ENCODE measurements around the gene GIGYF2. TPM values are rescaled to one million over a fixed set of nuclear protein-coding genes. Genes with fewer than 3 reads are reported as not detected.

Gene GIGYF2
- total RNA-seq, 2 donors from 2014 or later: 61.3 to 106 TPM

GRCh38 chr2:232698556-232699091 lies 1.5 kb downstream of the GIGYF2 start:
- DNase-seq (ENCODE audit: low spot score): no peak
- Histone ChIP-seq H3K9me3 (no peaks in the 10 kb centered on the region), H3K36me3 (no peaks in the 10 kb centered on the region), H3K4me3 (peak overlapping the region in 1 of 2 donors; percentile 95), H3K27ac (peak overlapping the region; percentile 97 to 98), H3K27me3 (replicated peaks; ENCODE audit: insufficient read depth) (no peaks in the 10 kb centered on the region), H3K4me1 (replicated peaks) (no peaks in the 10 kb centered on the region)
- TF ChIP-seq, protein P1, sequence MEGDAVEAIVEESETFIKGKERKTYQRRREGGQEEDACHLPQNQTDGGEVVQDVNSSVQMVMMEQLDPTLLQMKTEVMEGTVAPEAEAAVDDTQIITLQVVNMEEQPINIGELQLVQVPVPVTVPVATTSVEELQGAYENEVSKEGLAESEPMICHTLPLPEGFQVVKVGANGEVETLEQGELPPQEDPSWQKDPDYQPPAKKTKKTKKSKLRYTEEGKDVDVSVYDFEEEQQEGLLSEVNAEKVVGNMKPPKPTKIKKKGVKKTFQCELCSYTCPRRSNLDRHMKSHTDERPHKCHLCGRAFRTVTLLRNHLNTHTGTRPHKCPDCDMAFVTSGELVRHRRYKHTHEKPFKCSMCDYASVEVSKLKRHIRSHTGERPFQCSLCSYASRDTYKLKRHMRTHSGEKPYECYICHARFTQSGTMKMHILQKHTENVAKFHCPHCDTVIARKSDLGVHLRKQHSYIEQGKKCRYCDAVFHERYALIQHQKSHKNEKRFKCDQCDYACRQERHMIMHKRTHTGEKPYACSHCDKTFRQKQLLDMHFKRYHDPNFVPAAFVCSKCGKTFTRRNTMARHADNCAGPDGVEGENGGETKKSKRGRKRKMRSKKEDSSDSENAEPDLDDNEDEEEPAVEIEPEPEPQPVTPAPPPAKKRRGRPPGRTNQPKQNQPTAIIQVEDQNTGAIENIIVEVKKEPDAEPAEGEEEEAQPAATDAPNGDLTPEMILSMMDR (IDR thresholded peaks at IDR 0.05): no peak
- TF ChIP-seq POLR2AphosphoS5 (IDR thresholded peaks at IDR 0.05) (peak; percentile 36), POLR2A (IDR thresholded peaks at IDR 0.05) (no peak)
- 44% methylated on average over 4 of the region's 4 CpGs for WGBS
- intact Hi-C loops (cut with DNase I): no loop called here

- 73% methylated on average over 2 of the region's 2 CpGs for WGBS
- DNase-seq (ENCODE audit: low spot score): no peak
- intact Hi-C loops (cut with DNase I): no loop called here
- Histone ChIP-seq H3K27ac (no peak overlapping the region), H3K36me3 (no peaks in the 10 kb centered on the region), H3K27me3 (replicated peaks; ENCODE audit: insufficient read depth) (no peaks in the 10 kb centered on the region), H3K9me3 (no peaks in the 10 kb centered on the region), H3K4me3 (no peak overlapping the region), H3K4me1 (replicated peaks) (no peaks in the 10 kb centered on the region)
- TF ChIP-seq, protein P1 (IDR thresholded peaks at IDR 0.05): no peak
- TF ChIP-seq POLR2A (IDR thresholded peaks at IDR 0.05) (no peak), POLR2AphosphoS5 (IDR thresholded peaks at IDR 0.05) (no peak)
Measured at GRCh38 chr2:232699110-232699509, 2.0 kb downstream of the GIGYF2 start.

GRCh38 chr2:232700154-232700553 lies 3.0 kb downstream of the GIGYF2 start:
- H3K27ac ChIP-seq: no peak overlapping the region
- DNase-seq (ENCODE audit: low spot score): no peak
- H3K36me3 ChIP-seq: no peaks in the 10 kb centered on the region
- H3K27me3 ChIP-seq (replicated peaks; ENCODE audit: insufficient read depth): no peaks in the 10 kb centered on the region
- 96% methylated on average over 1 of the region's 1 CpG for WGBS
- H3K9me3 ChIP-seq: no peaks in the 10 kb centered on the region
- intact Hi-C loops (cut with DNase I): no loop called here
- TF ChIP-seq, protein P1 (IDR thresholded peaks at IDR 0.05): no peak
- TF ChIP-seq POLR2A (IDR thresholded peaks at IDR 0.05): no peak
- no peak for TF ChIP-seq POLR2AphosphoS5 (IDR thresholded peaks at IDR 0.05)
- H3K4me1 ChIP-seq (replicated peaks): no peaks in the 10 kb centered on the region
- H3K4me3 ChIP-seq: no peak overlapping the region

GRCh38 chr2:232707076-232707475 lies 9.9 kb downstream of the GIGYF2 start:
- TF ChIP-seq, protein P1 (IDR thresholded peaks at IDR 0.05): no peak
- TF ChIP-seq POLR2A (IDR thresholded peaks at IDR 0.05) (no peak), POLR2AphosphoS5 (IDR thresholded peaks at IDR 0.05) (no peak)
- intact Hi-C loops (cut with DNase I): no loop called here

DNA sequence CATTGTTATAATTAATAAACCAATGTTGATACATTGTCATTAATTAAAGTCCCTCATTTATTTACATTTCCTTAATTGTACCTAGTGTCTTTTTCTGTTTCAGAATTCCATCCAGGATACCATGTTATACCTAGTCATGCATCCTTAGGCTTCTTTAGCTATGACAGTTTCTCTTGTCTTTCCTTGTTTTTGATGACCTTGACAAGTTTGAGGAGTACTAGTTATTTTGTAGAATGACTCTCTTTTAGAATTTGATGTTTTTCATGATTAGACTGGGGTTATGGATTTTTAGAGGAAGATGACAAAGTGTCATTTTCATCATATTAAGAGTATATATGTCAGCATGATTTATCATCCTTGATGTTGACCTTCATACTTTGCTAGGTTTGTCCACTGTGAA lies 16.4 kb downstream of the GIGYF2 start:
- intact Hi-C loops (cut with DNase I): no loop called here
- no peaks in the 10 kb centered on the region for H3K27me3 ChIP-seq (replicated peaks; ENCODE audit: insufficient read depth)
- H3K36me3 ChIP-seq: no peaks in the 10 kb centered on the region
- no peaks in the 10 kb centered on the region for H3K4me1 ChIP-seq (replicated peaks)
- H3K9me3 ChIP-seq: no peaks in the 10 kb centered on the region
- no peak overlapping the region for H3K4me3 ChIP-seq
- no peak for TF ChIP-seq POLR2AphosphoS5 (IDR thresholded peaks at IDR 0.05)
- TF ChIP-seq POLR2A (IDR thresholded peaks at IDR 0.05): no peak
- TF ChIP-seq, protein P1 (IDR thresholded peaks at IDR 0.05): no peak
- DNase-seq (ENCODE audit: low spot score): no peak
- H3K27ac ChIP-seq: no peak overlapping the region

More at GRCh38 chr2:232707076-232707475, 9.9 kb downstream of the GIGYF2 start:
- Histone ChIP-seq H3K4me3 (no peak overlapping the region), H3K36me3 (no peaks in the 10 kb centered on the region), H3K27me3 (replicated peaks; ENCODE audit: insufficient read depth) (no peaks in the 10 kb centered on the region), H3K9me3 (no peaks in the 10 kb centered on the region), H3K27ac (no peak overlapping the region), H3K4me1 (replicated peaks) (no peaks in the 10 kb centered on the region)
- no peak for DNase-seq (ENCODE audit: low spot score)
- WGBS: 94% methylated on average over 4 of the region's 4 CpGs

Measured in prostate gland (tissue), 2 donors.